B cell (primary cell): ENCODE measurements around the gene BATF2. TPM values are rescaled to one million over a fixed set of nuclear protein-coding genes. Genes with fewer than 3 reads are reported as not detected.

ENCODE experiments used
- ATAC-seq: fragments of 200-7000 bp; cut with Tn5 transposase; one replicate; pipeline ENCODE4 v1.10.0; 2021; ENCODE audit warnings: low read depth, mild to moderate bottlenecking, moderate number of reproducible peaks, moderate library complexity
- CTCF ChIA-PET: fragments of 350-600 bp; sonication (Branson Sonifier 250); formaldehyde crosslinking; loops from one replicate; lab custom pipeline; 2021; ENCODE audit warnings: antibody characterized with exemption, inconsistent platforms; lab: Charles Lee
- POLR2A ChIA-PET: fragments of 350-600 bp; sonication (Branson Sonifier 250); formaldehyde crosslinking; loops from one replicate; lab custom pipeline; 2021; ENCODE audit warnings: antibody characterized with exemption; lab: Charles Lee
- DNase-seq: peaks from one replicate; pipeline ENCODE4 v3.0.0; 2013
- H2AFZ ChIP-seq: 2 replicates; pipeline ENCODE4 v1.6.1; 2012; ENCODE audit warnings: mild to moderate bottlenecking, low read depth, low read length; ENCODE audit not compliant: insufficient read depth, poor library complexity, severe bottlenecking
- H3K27ac ChIP-seq, 2 donors: 1 replicate in 1 of 2; 2 replicates in 1 of 2; pipeline ENCODE4 v1.5.1; 2012 to 2013; ENCODE audit warnings: low read length in 2 of 2, mild to moderate bottlenecking in 2 of 2, moderate library complexity in 1 of 2
- H3K27me3 ChIP-seq, 4 experiments: fragments of 200-600 bp in 1 of 4; sonication (generic) in 1 of 4; replicated peaks in 1 of 4; 1 replicate in 2 of 4; 2 replicates in 2 of 4; pipeline versions ENCODE4 v1.6.1 to v1.7.0; 2013 to 2016; ENCODE audit warnings: low read length in 3 of 4, mild to moderate bottlenecking in 2 of 4, mixed read lengths in 1 of 4, moderate library complexity in 1 of 4; ENCODE audit not compliant: insufficient read depth in 4 of 4, control insufficient read depth in 3 of 4; ENCODE audit errors: control extremely low read depth in 1 of 4
- H3K36me3 ChIP-seq, 2 experiments: replicated peaks in 1 of 2; 1 replicate in 1 of 2; 2 replicates in 1 of 2; pipeline versions ENCODE4 v1.6.1 to v1.7.1; 2013; ENCODE audit warnings: low read length in 1 of 2; ENCODE audit not compliant: insufficient read depth in 2 of 2, control insufficient read depth in 1 of 2; ENCODE audit errors: control extremely low read depth in 1 of 2, extremely low read depth in 1 of 2
- H3K4me1 ChIP-seq, 2 donors: fragments of 200-600 bp in 1 of 2; sonication (generic) in 1 of 2; 1 replicate in 1 of 2; 2 replicates in 1 of 2; pipeline versions ENCODE4 v1.5.1 to v1.6.1; 2013 to 2017; ENCODE audit warnings: low read length in 2 of 2; ENCODE audit not compliant: control insufficient read depth in 2 of 2, insufficient read depth in 2 of 2
- H3K4me2 ChIP-seq: replicated peaks from 2 replicates; pipeline ENCODE3; 2012; ENCODE audit warnings: mild to moderate bottlenecking, low read depth, low read length; ENCODE audit not compliant: poor library complexity, severe bottlenecking
- H3K4me3 ChIP-seq, 5 experiments: fragments of 200-600 bp in 1 of 5; sonication (generic) in 1 of 5; 1 replicate in 3 of 5; 2 replicates in 2 of 5; pipeline versions ENCODE4 v1.5.1 to v1.7.0; 2011 to 2016; ENCODE audit warnings: low read length in 4 of 5, mild to moderate bottlenecking in 4 of 5, low read depth in 2 of 5, control low read depth in 1 of 5, moderate library complexity in 1 of 5; ENCODE audit not compliant: insufficient read depth in 1 of 5; ENCODE audit errors: control extremely low read depth in 1 of 5, extremely low read depth in 1 of 5
- H3K79me2 ChIP-seq: fragments of 200-600 bp; sonication (generic); one replicate; pipeline ENCODE4 v1.6.0; 2016; ENCODE audit warnings: low read length; ENCODE audit not compliant: control insufficient read depth, insufficient read depth
- H3K9ac ChIP-seq: fragments of 200-600 bp; sonication (generic); 2 replicates; pipeline ENCODE4 v1.6.1; 2017; ENCODE audit warnings: mild to moderate bottlenecking, low read length, moderate library complexity
- H3K9me3 ChIP-seq, 3 donors: one replicate each; pipeline versions ENCODE4 v1.6.1 to v1.7.1; 2013; ENCODE audit warnings: low read length in 2 of 3; ENCODE audit not compliant: control insufficient read depth in 2 of 3, insufficient read depth in 1 of 3; ENCODE audit errors: control extremely low read depth in 1 of 3
- H4K20me1 ChIP-seq: 2 replicates; pipeline ENCODE4 v1.6.0; 2012; ENCODE audit warnings: mild to moderate bottlenecking, low read length; ENCODE audit not compliant: insufficient read depth, control insufficient read depth, poor library complexity, severe bottlenecking
- H3K27ac Mint-ChIP-seq: one replicate; pipeline ENCODE4 v1.8.0; 2021; ENCODE audit warnings: mixed read lengths
- H3K27me3 Mint-ChIP-seq: one replicate; pipeline ENCODE4 v1.8.0; 2021; ENCODE audit warnings: mixed read lengths
- H3K4me1 Mint-ChIP-seq: one replicate; pipeline ENCODE4 v1.8.0; 2021; ENCODE audit warnings: mixed read lengths
- H3K4me3 Mint-ChIP-seq: one replicate; pipeline ENCODE4 v1.8.0; 2021; ENCODE audit warnings: mixed read lengths
- H3K9me3 Mint-ChIP-seq: one replicate; pipeline ENCODE4 v1.8.0; 2022; ENCODE audit warnings: mixed read lengths; ENCODE audit not compliant: insufficient read depth
- CTCF ChIP-seq: fragments of 200-600 bp; IDR thresholded peaks from one replicate; pipeline ENCODE4 v1.8.0; 2022; ENCODE audit warnings: antibody characterized with exemption, mild to moderate bottlenecking
- EZH2 ChIP-seq: IDR thresholded peaks from 2 replicates; pipeline ENCODE4 v1.6.1; 2012; ENCODE audit warnings: borderline replicate concordance, low read depth, mild to moderate bottlenecking, moderate library complexity, low read length; ENCODE audit not compliant: insufficient read depth, poor library complexity, severe bottlenecking
- WGBS: methylation state at CpG from one replicate; pipeline ENCODE4 v1.1.5; 2013; ENCODE audit warnings: missing lambda C conversion rate; ENCODE audit not compliant: insufficient coverage; 5-methylcytosine and 5-hydroxymethylcytosine counted together
- intact Hi-C: fragments of 100-400 bp; cut with micrococcal nuclease; formaldehyde crosslinking; loops from one replicate; pipeline ENCODE4 v1.10.0; 2022
- polyA plus RNA-seq: library from polyadenylated mRNA; depleted of rRNA; stranded (reverse); fragments of >200 nt; gene quantifications from 2 replicates; pipeline ENCODE4 v1.2.3, GENCODE V29; 2012
- total RNA-seq, 2 donors: library from RNA; stranded (reverse); fragments of 120-200 nt in 1 of 2; gene quantifications; 1 replicate in 1 of 2; 2 replicates in 1 of 2; pipeline versions ENCODE4 v1.2.3 to v1.2.4, GENCODE V29; 2013 to 2022

The BATF2 gene
- total and polyA plus RNA-seq, 2 donors (not counting 1 experiment from before 2014, with no cell fraction given) = 0.62 to 1.7 TPM

DNA sequence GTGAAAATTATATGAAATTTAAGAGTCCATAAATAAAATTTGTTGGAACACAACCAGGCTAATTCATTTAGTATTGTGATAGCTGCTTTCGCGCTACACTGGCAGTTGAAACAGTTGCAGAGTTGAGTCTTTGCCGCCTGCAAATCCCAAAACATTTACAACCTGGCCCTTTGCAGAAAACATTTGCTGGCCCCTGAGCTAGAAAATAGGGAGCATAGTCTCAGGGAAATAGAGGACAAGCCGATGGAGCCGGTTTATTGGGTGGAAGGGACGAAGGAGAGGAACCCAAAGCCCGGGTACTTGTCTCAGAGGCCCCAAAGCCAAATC lies 43.7 kb upstream of the BATF2 start:
- no peaks in the 10 kb centered on the region for H3K9me3 Mint-ChIP-seq
- Histone ChIP-seq H3K4me2 (peak overlapping the region; percentile 96), H3K4me1 (peaks cover 7 to 22% of the 10 kb centered on the region in 2 donors), H4K20me1 (no peaks in the 10 kb centered on the region), H2AFZ (peak overlapping the region; percentile 90), H3K9ac (peak overlapping the region; percentile 73), H3K9me3 (no peaks in the 10 kb centered on the region), H3K36me3 (peaks cover 0 to 18% of the 10 kb centered on the region in 2 experiments), H3K79me2 (peaks cover 10% of the 10 kb centered on the region), H3K27ac (peak overlapping the region; percentile 67 to 72), H3K27me3 (no peaks in the 10 kb centered on the region), H3K4me3 (peak overlapping the region; percentile 50 to 80 (median 75))
- POLR2A ChIA-PET = interaction anchor here (0.6 to 1.4 kb wide), 7 partner anchors 13 to 1152 kb away, joined by 3 to 7 read pairs (median 4); partner anchors contain the start of genes FAU, MRPL49, SNX15 and TM7SF2
- WGBS = 40% methylated on average over 7 of the region's 7 CpGs
- no peaks in the 10 kb centered on the region for H3K27me3 Mint-ChIP-seq
- TF ChIP-seq EZH2 (no peak), CTCF (no peak)
- H3K4me1 Mint-ChIP-seq = peaks cover 14% of the 10 kb centered on the region
- ATAC-seq (no peak), DNase-seq (no peak)
- peak overlapping the region; percentile 96 for H3K27ac Mint-ChIP-seq
- intact Hi-C loops = loop anchor here (1.0 to 10.0 kb wide), 5 partner anchors 13 to 484 kb away; partner anchors contain the start of genes CDCA5, SCYL1, SNX15 and SYVN1
- CTCF ChIA-PET = interaction anchor here (0.5 to 2.3 kb wide), 7 partner anchors 10 to 236 kb away, joined by 3 to 17 read pairs (median 4); partner anchors contain the start of genes ARL2, CDCA5, SNX15 and VPS51
- H3K4me3 Mint-ChIP-seq = peak overlapping the region; percentile 95

DNA sequence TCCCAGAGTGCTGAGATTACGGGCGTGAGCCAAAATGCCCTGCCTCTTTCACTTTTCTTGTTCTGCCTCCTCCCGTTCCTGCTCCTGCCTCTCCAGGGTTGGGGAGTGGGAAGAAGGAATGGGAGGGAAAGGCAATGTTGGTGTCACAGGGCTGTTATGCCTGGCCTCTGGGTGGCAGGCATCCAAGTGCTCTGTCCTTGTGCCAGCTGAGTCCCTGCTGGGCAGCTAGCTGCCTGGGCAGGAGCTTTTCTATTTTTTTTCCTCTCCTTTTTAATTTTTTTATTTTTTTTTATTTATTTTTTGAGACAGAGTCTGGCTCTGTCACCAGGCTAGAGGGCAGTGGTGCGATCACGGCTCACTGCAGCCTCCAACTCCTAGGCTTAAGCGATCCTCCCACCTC lies 40.2 kb upstream of the BATF2 start:
- intact Hi-C loops = no loop called here
- Histone ChIP-seq H3K9me3 (no peaks in the 10 kb centered on the region), H3K36me3 (peaks cover 2 to 22% of the 10 kb centered on the region in 2 experiments), H3K4me3 (no peak overlapping the region), H3K27ac (no peak overlapping the region), H3K79me2 (peaks cover 5% of the 10 kb centered on the region), H3K4me2 (no peak overlapping the region), H3K27me3 (no peaks in the 10 kb centered on the region), H3K4me1 (peaks cover 7 to 17% of the 10 kb centered on the region in 2 donors), H3K9ac (no peak overlapping the region), H4K20me1 (peaks cover 5% of the 10 kb centered on the region), H2AFZ (no peak overlapping the region)
- Mint-ChIP-seq H3K27me3 (no peaks in the 10 kb centered on the region), H3K27ac (no peak overlapping the region), H3K9me3 (no peaks in the 10 kb centered on the region), H3K4me3 (no peak overlapping the region), H3K4me1 (peaks cover 7% of the 10 kb centered on the region)
- no CpG with 5 or more reads among the region's 6 CpGs for WGBS
- POLR2A ChIA-PET = interaction anchor here (0.6 kb wide), 1 partner anchor 11 kb away, joined by 3 read pairs; no protein-coding TSS in a partner anchor
- TF ChIP-seq EZH2 (no peak), CTCF (no peak)
- DNase-seq (no peak), ATAC-seq (no peak)
- CTCF ChIA-PET = interaction anchor here (1.2 kb wide), 1 partner anchor 22 kb away, joined by 3 read pairs; no protein-coding TSS in a partner anchor
